IMR-90 (cell line): ENCODE data around the gene CALN1. TPM values are rescaled to one million over a fixed set of nuclear protein-coding genes. Genes with fewer than 3 reads are reported as not detected.

Experiments used
- ATAC-seq: fragments of 200-7000 bp; cut with Tn5 transposase; 2 replicates; pipeline ENCODE4 v1.9.1; 2020; ENCODE audit warnings: low read depth, mild to moderate bottlenecking, moderate library complexity
- BruUV-seq: library from RNA; stranded (reverse); fragments of 400-500 nt; replicated peaks from 2 replicates; lab custom pipeline; 2021; lab: Mats Ljungman, UMichigan
- CTCF ChIA-PET: fragments of 300-600 bp; formaldehyde crosslinking; extraction: SDS; loops from one replicate; lab custom pipeline; 2021; ENCODE audit warnings: antibody characterized with exemption; lab: Yijun Ruan, JAX
- POLR2A ChIA-PET: fragments of 300-600 bp; sonication (Branson Sonifier 250); formaldehyde crosslinking; loops from one replicate; lab custom pipeline; 2022; ENCODE audit warnings: antibody characterized with exemption; ENCODE audit not compliant: unreplicated experiment; lab: Charles Lee
- DNase-seq: peaks from one replicate; pipeline ENCODE4 v3.0.0; 2013
- H2AFZ ChIP-seq: replicated peaks from 2 replicates; pipeline ENCODE3; 2013; ENCODE audit warnings: low read length, mild to moderate bottlenecking; ENCODE audit not compliant: poor library complexity
- H2AK5ac ChIP-seq: 2 replicates; pipeline ENCODE4 v1.6.1; 2013; ENCODE audit warnings: low read depth, low read length, inconsistent platforms
- H2AK9ac ChIP-seq: replicated peaks from 2 replicates; pipeline ENCODE3; 2013; ENCODE audit warnings: mild to moderate bottlenecking, low read depth, low read length, moderate library complexity; ENCODE audit not compliant: poor library complexity
- H2BK120ac ChIP-seq: 2 replicates; pipeline ENCODE4 v1.6.1; 2013; ENCODE audit warnings: low read depth, low read length, inconsistent platforms
- H2BK15ac ChIP-seq: 3 replicates; pipeline ENCODE4 v1.6.1; 2013; ENCODE audit warnings: low read depth, low read length, inconsistent platforms
- H2BK20ac ChIP-seq: 2 replicates; pipeline ENCODE4 v1.6.1; 2013; ENCODE audit warnings: low read depth, mild to moderate bottlenecking, inconsistent platforms, low read length, moderate library complexity
- H2BK5ac ChIP-seq: 2 replicates; pipeline ENCODE4 v1.6.1; 2013; ENCODE audit warnings: mild to moderate bottlenecking, low read depth, low read length, inconsistent platforms; ENCODE audit not compliant: poor library complexity, severe bottlenecking
- H3K14ac ChIP-seq: replicated peaks from 2 replicates; pipeline ENCODE4 v1.6.1; 2013; ENCODE audit warnings: low read depth, low read length, inconsistent platforms
- H3K18ac ChIP-seq: 2 replicates; pipeline ENCODE4 v1.6.1; 2013; ENCODE audit warnings: low read depth, low read length, control low read depth
- H3K23ac ChIP-seq: 2 replicates; pipeline ENCODE4 v1.6.1; 2013; ENCODE audit warnings: low read depth, low read length, inconsistent platforms
- H3K27ac ChIP-seq: 2 replicates; pipeline ENCODE4 v1.5.1; 2013; ENCODE audit warnings: mild to moderate bottlenecking, control low read depth, low read length; ENCODE audit not compliant: insufficient read depth
- H3K27me3 ChIP-seq: 2 replicates; pipeline ENCODE4 v1.6.1; 2013; ENCODE audit warnings: low read length; ENCODE audit not compliant: control insufficient read depth, insufficient read depth
- H3K36me3 ChIP-seq: 2 replicates; pipeline ENCODE4 v1.6.1; 2013; ENCODE audit warnings: low read length, mixed read lengths; ENCODE audit not compliant: control insufficient read depth, insufficient read depth
- H3K4ac ChIP-seq: 2 replicates; pipeline ENCODE4 v1.6.1; 2013; ENCODE audit warnings: low read depth, low read length, inconsistent platforms
- H3K4me1 ChIP-seq: 2 replicates; pipeline ENCODE4 v1.6.1; 2013; ENCODE audit warnings: low read length, mixed read lengths; ENCODE audit not compliant: control insufficient read depth, insufficient read depth
- H3K4me2 ChIP-seq: 2 replicates; pipeline ENCODE4 v1.6.1; 2013; ENCODE audit warnings: low read depth, mild to moderate bottlenecking, control low read depth, low read length, moderate library complexity
- H3K4me3 ChIP-seq: 2 replicates; pipeline ENCODE4 v1.5.1; 2013; ENCODE audit warnings: low read depth, mild to moderate bottlenecking, control low read depth, low read length, moderate library complexity; ENCODE audit not compliant: insufficient read depth
- H3K56ac ChIP-seq: 2 replicates; pipeline ENCODE4 v1.6.1; 2013; ENCODE audit warnings: low read length, inconsistent platforms; ENCODE audit not compliant: insufficient read depth; ENCODE audit errors: extremely low read depth
- H3K79me1 ChIP-seq, 2 experiments: 2 replicates each; pipeline ENCODE4 v1.6.1; 2013; ENCODE audit warnings: low read length in 2 of 2, inconsistent platforms in 1 of 2, low read depth in 1 of 2
- H3K9ac ChIP-seq: 2 replicates; pipeline ENCODE4 v1.6.1; 2013; ENCODE audit warnings: low read depth, low read length, control low read depth
- H3K9me1 ChIP-seq: 2 replicates; pipeline ENCODE4 v1.6.1; 2013; ENCODE audit warnings: low read length, inconsistent platforms; ENCODE audit not compliant: insufficient read depth
- H3K9me3 ChIP-seq: 2 replicates; pipeline ENCODE4 v1.6.1; 2013; ENCODE audit warnings: low read length; ENCODE audit not compliant: control insufficient read depth, insufficient read depth
- H4K20me1 ChIP-seq: 2 replicates; pipeline ENCODE4 v1.6.1; 2013; ENCODE audit warnings: low read length, inconsistent platforms; ENCODE audit not compliant: insufficient read depth
- H4K5ac ChIP-seq: 2 replicates; pipeline ENCODE4 v1.6.1; 2013; ENCODE audit warnings: mild to moderate bottlenecking, low read depth, low read length, control low read depth
- H4K8ac ChIP-seq, 2 experiments: 2 replicates each; pipeline ENCODE4 v1.6.1; 2013; ENCODE audit warnings: low read depth in 2 of 2, low read length in 2 of 2, control low read depth in 1 of 2, inconsistent platforms in 1 of 2
- H4K91ac ChIP-seq: 2 replicates; pipeline ENCODE4 v1.6.1; 2013; ENCODE audit warnings: low read depth, low read length, inconsistent platforms; ENCODE audit not compliant: insufficient read depth
- BHLHE40 ChIP-seq: fragments of 150-350 bp; IDR thresholded peaks from 2 replicates; pipeline ENCODE4 v1.6.1; 2016; ENCODE audit warnings: mild to moderate bottlenecking, low read depth, low read length
- WGBS, 2 experiments: methylation state at CpG; one replicate each; pipeline versions ENCODE4 v1.1.5 to v1.1.7; 2013; ENCODE audit warnings: missing lambda C conversion rate in 2 of 2; ENCODE audit not compliant: insufficient read length in 1 of 2; ENCODE audit errors: extremely low coverage in 2 of 2; 5-methylcytosine and 5-hydroxymethylcytosine counted together
- dilution Hi-C: fragments of 300-500 bp; cut with HindIII; formaldehyde crosslinking; loops from one replicate; pipeline ENCODE4 v1.14.3; 2018; ENCODE audit warnings: low sequenced_read_pairs; ENCODE audit not compliant: unreplicated experiment
- in situ Hi-C: fragments of 300-500 bp; cut with MboI; formaldehyde crosslinking; loops from 3 replicates; pipeline ENCODE4 v1.14.3; 2019; ENCODE audit warnings: low sequenced_read_pairs, inconsistent platforms, mixed read lengths
- intact Hi-C: fragments of 100-400 bp; cut with micrococcal nuclease; formaldehyde crosslinking; loops from 2 replicates; pipeline ENCODE4 v1.10.0; 2022
- polyA plus RNA-seq, 3 experiments: library from polyadenylated mRNA; depleted of rRNA; stranded (reverse); fragments of >200 nt; gene quantifications; 2 replicates each; pipeline ENCODE4 v1.2.3, GENCODE V29; 2012; ENCODE audit warnings: low replicate concordance in 1 of 3
- total RNA-seq: library from RNA; depleted of rRNA; stranded (reverse); fragments of >200 nt; gene quantifications from 2 replicates; pipeline ENCODE4 v1.2.3, GENCODE V29; 2012

The CALN1 gene
- total and polyA plus RNA-seq, 2 of the 4 experiments (the other 2 are of a cell fraction): not detected

- DNase-seq (no peak), ATAC-seq (no peak)
- dilution Hi-C loops: no loop called here
- H3K9me3 ChIP-seq: peaks cover 14% of the 10 kb centered on the region
- ChIA-PET POLR2A (no interaction called here), CTCF (no interaction called here)
- no peak overlapping the region for H2AK9ac ChIP-seq
- H3K27ac ChIP-seq: no peak overlapping the region
- no peak overlapping the region for H4K8ac ChIP-seq
- 15% methylated on average over 2 of the region's 4 CpGs; no CpG with 5 or more reads in 1 of the 2 experiments for WGBS, 2 experiments
- no TSS peak for BruUV-seq
- no peak overlapping the region for H2AK5ac ChIP-seq
- H2BK15ac ChIP-seq: no peak overlapping the region
- intact Hi-C loops: no loop called here
- no peak overlapping the region for H3K18ac ChIP-seq
- no peak overlapping the region for H3K4ac ChIP-seq
- H3K4me1 ChIP-seq: no peaks in the 10 kb centered on the region
- H3K14ac ChIP-seq: no peak overlapping the region
- no peak overlapping the region for H4K91ac ChIP-seq
- no peak overlapping the region for H4K5ac ChIP-seq
- no peaks in the 10 kb centered on the region for H3K27me3 ChIP-seq
- no peak overlapping the region for H3K56ac ChIP-seq
- H2BK20ac ChIP-seq: no peak overlapping the region
- H3K9me1 ChIP-seq: no peaks in the 10 kb centered on the region
- H3K4me2 ChIP-seq: no peak overlapping the region
- H4K20me1 ChIP-seq: no peaks in the 10 kb centered on the region
- no peak for TF ChIP-seq BHLHE40
- in situ Hi-C loops: no loop called here
- no peak overlapping the region for H2BK120ac ChIP-seq
- no peaks in the 10 kb centered on the region for H3K79me1 ChIP-seq
- no peak overlapping the region for H2BK5ac ChIP-seq
- H2AFZ ChIP-seq: no peak overlapping the region
- H3K4me3 ChIP-seq: no peak overlapping the region
- H3K36me3 ChIP-seq: no peaks in the 10 kb centered on the region
- H3K23ac ChIP-seq: no peak overlapping the region
- H3K9ac ChIP-seq: no peak overlapping the region
Measured at GRCh38 chr7:71754828-71755227, 657.3 kb downstream of the CALN1 start.
